Liver (tissue), 3 donors: ENCODE results near the gene KCNA10.

Source experiments
- CTCF ChIP-seq: fragments of 150-350 bp; IDR thresholded peaks from 2 replicates; pipeline ENCODE4 v1.5.1; 2017; ENCODE audit warnings: improper control_type of control experiment, low read depth, low read length; ENCODE audit not compliant: missing input control
- JUND ChIP-seq, 2 donors: IDR thresholded peaks; 2 replicates each; pipeline ENCODE4 v1.6.1; 2016; ENCODE audit warnings: antibody characterized with exemption in 2 of 2
- REST ChIP-seq: IDR thresholded peaks from 2 replicates; pipeline ENCODE4 v1.6.1; 2016; ENCODE audit warnings: antibody characterized with exemption, mild to moderate bottlenecking
- TAF1 ChIP-seq: conservative IDR thresholded peaks from 2 replicates; pipeline ENCODE4 v1.6.1; 2016; ENCODE audit warnings: antibody characterized with exemption, mild to moderate bottlenecking
- YY1 ChIP-seq: IDR thresholded peaks from 2 replicates; pipeline ENCODE4 v1.6.1; 2016; ENCODE audit warnings: antibody characterized with exemption, mild to moderate bottlenecking
- donor health status: healthy.
- donor health status: healthy.

GRCh38 chr1:110472546-110472945 is 46.4 kb downstream of the KCNA10 start:
- no peak for TF ChIP-seq REST
- TF ChIP-seq CTCF, result no peak
- no peak for TF ChIP-seq TAF1
- no peak for TF ChIP-seq JUND (IDR thresholded peaks at IDR 0.05)
- no peak for TF ChIP-seq YY1
